K562 (cell line): Measurements from ENCODE around the gene UBXN11. TPM values are rescaled to one million over a fixed set of nuclear protein-coding genes. Genes with fewer than 3 reads are reported as not detected.

Experiments
- ATAC-seq: fragments of 200-7000 bp; cut with Tn5 transposase; 3 replicates; pipeline ENCODE4 v1.9.1; 2020; ENCODE audit warnings: moderate library complexity
- BruUV-seq: library from RNA; stranded (reverse); fragments of 400-500 nt; replicated peaks from 2 replicates; lab custom pipeline; 2021; lab: Mats Ljungman, UMichigan
- CTCF ChIA-PET: fragments of 300-600 bp; formaldehyde crosslinking; extraction: SDS; loops from one replicate; lab custom pipeline; 2021; ENCODE audit warnings: low intra/inter-chr PET ratio; lab: Yijun Ruan, JAX
- POLR2A ChIA-PET: fragments of 300-600, 350-650 bp; sonication (Branson Sonifier 250); formaldehyde crosslinking; extraction: SDS; loops from one replicate; lab custom pipeline; 2021; ENCODE audit warnings: antibody characterized with exemption, inconsistent platforms; lab: Yijun Ruan, JAX
- DNase-seq, 4 experiments: peaks; one replicate each; pipeline versions ENCODE4 v3.0.0 to v3.0.0-alpha.2; 2011 to 2018; ENCODE audit warnings: low spot score in 3 of 4, mixed read lengths in 3 of 4; ENCODE audit errors: extremely low read depth in 1 of 4
- FAIRE-seq: peaks from 2 replicates; lab custom pipeline; 2011; peaks lifted over from hg19 to GRCh38; lab: Jason Lieb, UNC
- H2AFZ ChIP-seq: 2 replicates; pipeline ENCODE4 v1.6.0; 2011; ENCODE audit warnings: low read depth, low read length, control low read depth, inconsistent platforms
- H3K27ac ChIP-seq: fragments of 200-600 bp; 3 replicates; pipeline ENCODE4 v1.8.0; 2011; ENCODE audit warnings: low read depth, mild to moderate bottlenecking, control low read depth, inconsistent platforms, low read length, moderate library complexity, mixed read lengths; ENCODE audit errors: extremely low read depth
- H3K27me3 ChIP-seq, 2 experiments: fragments of 300-600 bp in 1 of 2; 2 replicates in 1 of 2; 3 replicates in 1 of 2; pipeline versions ENCODE4 v1.6.0 to v1.8.0; 2011; ENCODE audit warnings: inconsistent platforms in 2 of 2, low read length in 2 of 2, mild to moderate bottlenecking in 1 of 2, mixed read lengths in 1 of 2, moderate library complexity in 1 of 2; ENCODE audit not compliant: control insufficient read depth in 2 of 2, insufficient read depth in 2 of 2
- H3K36me3 ChIP-seq: fragments of 300-600 bp; 3 replicates; pipeline ENCODE4 v1.8.0; 2011; ENCODE audit warnings: mild to moderate bottlenecking, low read length, inconsistent platforms; ENCODE audit not compliant: control insufficient read depth, insufficient read depth
- H3K4me1 ChIP-seq, 2 experiments: fragments of 200-600 bp in 1 of 2; replicated peaks in 1 of 2; 2 replicates in 1 of 2; 3 replicates in 1 of 2; pipeline versions ENCODE4 v1.5.1 to v1.8.0; 2011; ENCODE audit warnings: inconsistent platforms in 2 of 2, low read length in 2 of 2, mild to moderate bottlenecking in 1 of 2, mixed read lengths in 1 of 2, moderate library complexity in 1 of 2; ENCODE audit not compliant: control insufficient read depth in 2 of 2, insufficient read depth in 2 of 2
- H3K4me2 ChIP-seq: 2 replicates; pipeline ENCODE4 v1.6.1; 2011; ENCODE audit warnings: low read length, control low read depth, inconsistent platforms, mixed read lengths; ENCODE audit not compliant: insufficient read depth
- H3K4me3 ChIP-seq: fragments of 200-600 bp; sonication (generic), shearing (Covaris generic); 2 replicates; pipeline ENCODE4 v1.5.1; 2016; ENCODE audit warnings: control low read depth, inconsistent platforms
- H3K79me2 ChIP-seq: fragments of 200-600 bp; 3 replicates; pipeline ENCODE4 v1.8.0; 2011; ENCODE audit warnings: low read length, inconsistent platforms; ENCODE audit not compliant: control insufficient read depth, insufficient read depth
- H3K9ac ChIP-seq, 2 experiments: 2 replicates each; pipeline versions ENCODE4 v1.6.0 to v1.6.1; 2011; ENCODE audit warnings: low read depth in 2 of 2, low read length in 2 of 2, control low read depth in 1 of 2, inconsistent platforms in 1 of 2, mild to moderate bottlenecking in 1 of 2, mixed read lengths in 1 of 2; ENCODE audit not compliant: insufficient read depth in 1 of 2
- H3K9me1 ChIP-seq: one replicate; pipeline ENCODE4 v1.6.0; 2011; ENCODE audit warnings: inconsistent platforms, mild to moderate bottlenecking, low read length, moderate library complexity; ENCODE audit not compliant: control insufficient read depth, insufficient read depth
- H3K9me3 ChIP-seq: replicated peaks from 2 replicates; pipeline ENCODE4 v1.5.1; 2011; ENCODE audit warnings: low read depth, low read length, inconsistent platforms; ENCODE audit not compliant: control insufficient read depth, insufficient read depth
- H4K20me1 ChIP-seq: replicated peaks from 2 replicates; pipeline ENCODE4 v1.6.1; 2011; ENCODE audit warnings: low read length, inconsistent platforms, mixed read lengths; ENCODE audit not compliant: control insufficient read depth, insufficient read depth
- ADNP ChIP-seq: fragments of 200-800 bp; sonication (Bioruptor generic); IDR thresholded peaks from 2 replicates; pipeline ENCODE4 v1.6.1; 2016; ENCODE audit warnings: missing genetic modification characterization, missing compliant biosample characterization
- CAMTA2 ChIP-seq: fragments of 250-450 bp; sonication (Bioruptor Pico); conservative IDR thresholded peaks from 2 replicates; pipeline ENCODE4 v1.5.1; 2022
- ETV1 ChIP-seq: fragments of 450-650 bp; conservative IDR thresholded peaks from 2 replicates; pipeline ENCODE4 v1.6.1; 2016; ENCODE audit warnings: missing genetic modification characterization, control low read depth, low read depth, missing compliant biosample characterization
- FOXA3 ChIP-seq, 2 experiments: fragments of 450-650 bp in 1 of 2; sonication (generic) in 1 of 2; formaldehyde crosslinking; IDR thresholded peaks in 1 of 2; conservative IDR thresholded peaks in 1 of 2; 2 replicates each; pipeline versions ENCODE4 v1.4.0 to v1.8.0; 2020 to 2022; ENCODE audit warnings: mild to moderate bottlenecking in 2 of 2, missing genetic modification reagents in 1 of 2
- FOXJ2 ChIP-seq: fragments of 200-800 bp; sonication (Bioruptor generic); IDR thresholded peaks from 2 replicates; pipeline ENCODE4 v1.6.1; 2016; ENCODE audit warnings: missing genetic modification characterization, missing compliant biosample characterization
- NFYB ChIP-seq: IDR thresholded peaks from 2 replicates; pipeline ENCODE4 v1.6.1; 2011; ENCODE audit warnings: mild to moderate bottlenecking, moderate library complexity; ENCODE audit not compliant: insufficient read length; ENCODE audit errors: extremely low read depth
- NR3C1 ChIP-seq: sonication (generic); formaldehyde crosslinking; IDR thresholded peaks from 2 replicates; pipeline ENCODE4 v1.8.1; 2022; ENCODE audit warnings: missing genetic modification reagents
- PCBP1 ChIP-seq: fragments of 200-400 bp; formaldehyde crosslinking; IDR thresholded peaks from 2 replicates; pipeline ENCODE4 v1.6.1; 2018; ENCODE audit warnings: mild to moderate bottlenecking, low read depth, low read length; ENCODE audit not compliant: poor library complexity, severe bottlenecking
- POLR2AphosphoS2 ChIP-seq: IDR thresholded peaks from 2 replicates; pipeline ENCODE4 v1.6.1; 2012; ENCODE audit warnings: low read length, improper control_type of control experiment
- SRF ChIP-seq, 2 experiments: fragments of 250-450, 450-650 bp in 1 of 2; sonication (Bioruptor Pico) in 1 of 2; sonication (generic) in 1 of 2; formaldehyde crosslinking; IDR thresholded peaks; 2 replicates each; pipeline versions ENCODE4 v1.5.0 to v1.5.1; 2020 to 2022; ENCODE audit warnings: mild to moderate bottlenecking in 1 of 2, missing genetic modification reagents in 1 of 2
- TCF7L2 ChIP-seq: fragments of 150-350 bp; IDR thresholded peaks from 2 replicates; pipeline ENCODE4 v1.6.1; 2016; ENCODE audit warnings: low read depth, mild to moderate bottlenecking, low read length, moderate library complexity
- TEAD4 ChIP-seq, 2 experiments: sonication (generic) in 1 of 2; formaldehyde crosslinking in 1 of 2; IDR thresholded peaks; 2 replicates each; pipeline versions ENCODE4 v1.6.1 to v1.8.0; 2012 to 2022; ENCODE audit warnings: borderline replicate concordance in 1 of 2, inconsistent platforms in 1 of 2, low read length in 1 of 2, mild to moderate bottlenecking in 1 of 2, missing genetic modification reagents in 1 of 2
- ZNF707 ChIP-seq: fragments of 250-450 bp; sonication (Bioruptor Pico); conservative IDR thresholded peaks from 2 replicates; pipeline ENCODE4 v1.8.0; 2022; ENCODE audit warnings: inconsistent platforms, mild to moderate bottlenecking, moderate library complexity
- ZNF778 ChIP-seq: fragments of 450-650 bp; formaldehyde crosslinking; IDR thresholded peaks from 2 replicates; pipeline ENCODE4 v1.4.0; 2020; ENCODE audit warnings: mild to moderate bottlenecking, moderate library complexity
- WGBS: fragments of 100-300 bp; shearing (Covaris generic); methylation state at CpG from one replicate; pipeline ENCODE4 v1.1.6; 2016; ENCODE audit warnings: low coverage, mixed read lengths; ENCODE audit not compliant: insufficient coverage; ENCODE audit errors: missing lambda C conversion rate; 5-methylcytosine and 5-hydroxymethylcytosine counted together
- in situ Hi-C: fragments of 300-500 bp; cut with MboI; formaldehyde crosslinking; loops from 4 replicates; pipeline ENCODE4 v1.15.0; 2018; ENCODE audit warnings: inconsistent platforms, mixed read lengths
- intact Hi-C: fragments of 100-400 bp; cut with micrococcal nuclease; formaldehyde crosslinking; loops from 2 replicates; pipeline ENCODE4 v1.14.2; 2022
- polyA plus RNA-seq, 8 experiments: library from polyadenylated mRNA; depleted of rRNA in 4 of 8; stranded (reverse) in 5 of 8; unstranded in 3 of 8; fragments of >200 nt; fragmentation: Nextera tagmentation in 2 of 8; fragmentation: Illumina TruSeq in 1 of 8; extraction: Ambion mirVana in 2 of 8; extraction: Trizol in 1 of 8; gene quantifications; 2 replicates each; pipeline versions ENCODE4 v1.2.1 to v1.2.3, GENCODE V29; 2011 to 2014; ENCODE audit warnings: inconsistent platforms in 1 of 8, missing spikeins in 1 of 8
- total RNA-seq, 7 experiments: library from RNA; depleted of rRNA in 6 of 7; stranded (reverse); fragments of >200 nt in 6 of 7; fragmentation: Illumina TruSeq in 2 of 7; extraction: Trizol in 2 of 7; gene quantifications; 2 replicates each; pipeline versions ENCODE4 v1.2.1 to v1.2.3, GENCODE V29; 2011 to 2021; ENCODE audit warnings: low replicate concordance in 1 of 7
- TF ChIP-seq, protein P1 (sequence below): fragments of 250-450 bp; sonication (Bioruptor Pico); IDR thresholded peaks from 2 replicates; pipeline ENCODE4 v1.5.0; 2020; ENCODE audit warnings: mild to moderate bottlenecking, borderline replicate concordance
- TF ChIP-seq, protein P2 (sequence below): sonication (generic); formaldehyde crosslinking; IDR thresholded peaks from 2 replicates; pipeline ENCODE4 v1.8.1; 2023; ENCODE audit warnings: mild to moderate bottlenecking, missing genetic modification reagents

Gene UBXN11
- total and polyA plus RNA-seq, 9 of the 15 experiments (the other 6 are each of a cell fraction or from before 2014, with no cell fraction given) = 0.48 to 34.3 (median 11.3) TPM

DNA sequence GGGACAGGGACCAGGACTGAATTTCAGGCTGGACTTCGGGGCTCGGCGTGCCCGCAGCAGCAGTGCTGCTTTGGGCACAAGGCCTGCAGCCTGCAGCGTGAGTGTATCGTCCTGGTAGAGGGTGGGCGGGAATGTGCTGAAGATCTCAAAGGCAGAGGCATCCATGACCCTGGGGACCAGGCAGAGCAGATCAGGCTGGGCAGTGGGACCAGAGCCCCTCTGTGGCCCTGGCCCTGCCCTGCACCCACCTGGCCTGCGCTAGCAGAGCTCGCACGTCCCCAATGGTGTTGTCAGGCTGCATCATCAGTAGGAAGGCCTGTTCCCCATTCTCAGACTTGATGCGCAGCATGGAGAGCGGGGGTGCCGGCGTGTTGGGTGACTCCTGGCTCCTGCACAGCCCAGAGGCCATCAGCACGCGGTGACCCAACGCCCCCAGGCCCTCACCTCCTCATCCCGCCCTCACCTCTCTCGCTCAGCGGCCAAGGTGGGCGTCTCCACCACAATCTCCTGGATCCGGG, 24.0 kb downstream of the UBXN11 start (continued):
- TF ChIP-seq, protein P1, sequence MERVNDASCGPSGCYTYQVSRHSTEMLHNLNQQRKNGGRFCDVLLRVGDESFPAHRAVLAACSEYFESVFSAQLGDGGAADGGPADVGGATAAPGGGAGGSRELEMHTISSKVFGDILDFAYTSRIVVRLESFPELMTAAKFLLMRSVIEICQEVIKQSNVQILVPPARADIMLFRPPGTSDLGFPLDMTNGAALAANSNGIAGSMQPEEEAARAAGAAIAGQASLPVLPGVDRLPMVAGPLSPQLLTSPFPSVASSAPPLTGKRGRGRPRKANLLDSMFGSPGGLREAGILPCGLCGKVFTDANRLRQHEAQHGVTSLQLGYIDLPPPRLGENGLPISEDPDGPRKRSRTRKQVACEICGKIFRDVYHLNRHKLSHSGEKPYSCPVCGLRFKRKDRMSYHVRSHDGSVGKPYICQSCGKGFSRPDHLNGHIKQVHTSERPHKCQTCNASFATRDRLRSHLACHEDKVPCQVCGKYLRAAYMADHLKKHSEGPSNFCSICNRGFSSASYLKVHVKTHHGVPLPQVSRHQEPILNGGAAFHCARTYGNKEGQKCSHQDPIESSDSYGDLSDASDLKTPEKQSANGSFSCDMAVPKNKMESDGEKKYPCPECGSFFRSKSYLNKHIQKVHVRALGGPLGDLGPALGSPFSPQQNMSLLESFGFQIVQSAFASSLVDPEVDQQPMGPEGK (CRISPR knock-in tag) = no peak
- TF ChIP-seq ZNF778 (CRISPR knock-in tag) = no peak
- no peak for TF ChIP-seq FOXJ2
- TF ChIP-seq, all 486 proteins: peak for 10

DNA sequence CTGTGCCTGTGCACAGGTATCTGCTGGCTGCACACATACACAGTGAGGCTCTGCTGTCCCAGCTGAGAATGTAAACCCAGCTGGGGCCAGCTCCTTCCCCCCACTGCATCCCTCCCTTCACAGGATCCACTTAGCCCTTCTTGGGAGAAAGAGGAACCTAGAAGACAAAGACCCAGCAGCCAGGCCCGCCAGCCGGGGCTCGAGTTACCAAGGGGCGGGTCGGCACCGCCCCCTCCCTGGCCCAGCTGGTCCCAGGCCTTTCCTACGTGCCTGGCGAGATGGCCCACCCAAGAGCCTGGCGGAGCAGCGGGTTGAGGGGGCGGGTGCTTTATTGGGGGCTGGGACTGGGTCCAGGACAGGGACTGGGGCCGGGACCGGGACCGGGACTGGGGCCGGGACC, 24.5 kb downstream of the UBXN11 start:
- H3K9ac ChIP-seq = peak overlapping the region in 1 of 2 experiments; percentile 74; a peak in 2 of 4 replicates
- H4K20me1 ChIP-seq = 0 out of 2 replicates have a peak, but pooled peaks cover 4% of the 10 kb centered on the region
- peak in 3 of 4 experiments; percentile 41 to 60 (median 42) for DNase-seq
- H3K9me1 ChIP-seq = peaks cover 5% of the 10 kb centered on the region
- no peak for ATAC-seq
- peaks cover 85 to 88% of the 10 kb centered on the region in 2 experiments for H3K4me1 ChIP-seq
- H2AFZ ChIP-seq = no peak overlapping the region
- no peak overlapping the region for H3K4me3 ChIP-seq
- ChIA-PET CTCF (no interaction called here), POLR2A (interaction anchor here (1.1 to 1.6 kb wide), 2 partner anchors 28 to 40 kb away, joined by 5 to 6 read pairs; no protein-coding TSS in a partner anchor)
- in situ Hi-C loops = no loop called here
- WGBS = 52% methylated on average over 8 of the region's 15 CpGs
- H3K9me3 ChIP-seq = no peaks in the 10 kb centered on the region
- no peak for FAIRE-seq
- H3K36me3 ChIP-seq = peaks cover 60% of the 10 kb centered on the region
- intact Hi-C loops = no loop called here
- no peak overlapping the region for H3K27ac ChIP-seq
- peak overlapping the region; percentile 40; the same call in 1 of the 2 replicates for H3K4me2 ChIP-seq
- H3K27me3 ChIP-seq = no peaks in the 10 kb centered on the region
- BruUV-seq = no TSS peak
- H3K79me2 ChIP-seq = peaks cover 24% of the 10 kb centered on the region; the same call in 2 of the 3 replicates
- TF ChIP-seq CAMTA2 (CRISPR knock-in tag) (no peak), FOXA3 (CRISPR knock-in tag; conservative IDR thresholded peaks at IDR 0.05 in 1 of 2, IDR thresholded peaks at IDR 0.05 in 1 of 2) (peak in 1 of 2 experiments; percentile 3; a peak in 1 of 4 replicates), NR3C1 (CRISPR knock-in tag) (no peak), ZNF707 (CRISPR knock-in tag) (no peak), ADNP (tag) (no peak), TCF7L2 (no peak), NFYB (no peak), PCBP1 (no peak), POLR2AphosphoS2 (peak; percentile 1; the same call in 1 of the 2 replicates), ETV1 (tag) (no peak), SRF (CRISPR knock-in tag; IDR thresholded peaks at IDR 0.05) (no peak), TEAD4 (IDR thresholded peaks at IDR 0.05; ENCODE audit: low read length) (peak; percentile 16; the same call in 1 of the 2 replicates), TEAD4 (CRISPR knock-in tag; IDR thresholded peaks at IDR 0.05; ENCODE audit: borderline replicate concordance) (no peak)
- TF ChIP-seq, protein P2, sequence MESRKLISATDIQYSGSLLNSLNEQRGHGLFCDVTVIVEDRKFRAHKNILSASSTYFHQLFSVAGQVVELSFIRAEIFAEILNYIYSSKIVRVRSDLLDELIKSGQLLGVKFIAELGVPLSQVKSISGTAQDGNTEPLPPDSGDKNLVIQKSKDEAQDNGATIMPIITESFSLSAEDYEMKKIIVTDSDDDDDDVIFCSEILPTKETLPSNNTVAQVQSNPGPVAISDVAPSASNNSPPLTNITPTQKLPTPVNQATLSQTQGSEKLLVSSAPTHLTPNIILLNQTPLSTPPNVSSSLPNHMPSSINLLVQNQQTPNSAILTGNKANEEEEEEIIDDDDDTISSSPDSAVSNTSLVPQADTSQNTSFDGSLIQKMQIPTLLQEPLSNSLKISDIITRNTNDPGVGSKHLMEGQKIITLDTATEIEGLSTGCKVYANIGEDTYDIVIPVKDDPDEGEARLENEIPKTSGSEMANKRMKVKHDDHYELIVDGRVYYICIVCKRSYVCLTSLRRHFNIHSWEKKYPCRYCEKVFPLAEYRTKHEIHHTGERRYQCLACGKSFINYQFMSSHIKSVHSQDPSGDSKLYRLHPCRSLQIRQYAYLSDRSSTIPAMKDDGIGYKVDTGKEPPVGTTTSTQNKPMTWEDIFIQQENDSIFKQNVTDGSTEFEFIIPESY (CRISPR knock-in tag) = 0 out of 2 replicates have a peak, but pooled peaks have one; percentile 20
